GM23338 (cell line): ENCODE data around the gene RAPGEFL1.

Source experiments
- EZH2 ChIP-seq: fragments of 200-600 bp; sonication (generic); IDR thresholded peaks from one replicate; pipeline ENCODE4 v1.8.0; 2017; ENCODE audit warnings: antibody characterized with exemption, mild to moderate bottlenecking, low read depth; ENCODE audit not compliant: unreplicated experiment
- ZNF331 ChIP-seq: fragments of 250-450 bp; sonication (Bioruptor Pico); IDR thresholded peaks from 2 replicates; pipeline ENCODE4 v1.5.0; 2020; ENCODE audit warnings: low read depth, mild to moderate bottlenecking, moderate library complexity
- TF ChIP-seq, protein P1 (sequence below): IDR thresholded peaks from one replicate; pipeline ENCODE4 v1.6.1; 2018; ENCODE audit warnings: antibody characterized with exemption; ENCODE audit not compliant: unreplicated experiment
- TF ChIP-seq, protein P2 (sequence below), 2 experiments: fragments of 200-600 bp in 1 of 2; sonication (generic) in 1 of 2; conservative IDR thresholded peaks; 2 replicates each; pipeline versions ENCODE4 v1.5.1 to v1.6.1; 2016 to 2017; ENCODE audit warnings: antibody characterized with exemption in 2 of 2, low read depth in 2 of 2, mild to moderate bottlenecking in 2 of 2, moderate library complexity in 1 of 2

DNA sequence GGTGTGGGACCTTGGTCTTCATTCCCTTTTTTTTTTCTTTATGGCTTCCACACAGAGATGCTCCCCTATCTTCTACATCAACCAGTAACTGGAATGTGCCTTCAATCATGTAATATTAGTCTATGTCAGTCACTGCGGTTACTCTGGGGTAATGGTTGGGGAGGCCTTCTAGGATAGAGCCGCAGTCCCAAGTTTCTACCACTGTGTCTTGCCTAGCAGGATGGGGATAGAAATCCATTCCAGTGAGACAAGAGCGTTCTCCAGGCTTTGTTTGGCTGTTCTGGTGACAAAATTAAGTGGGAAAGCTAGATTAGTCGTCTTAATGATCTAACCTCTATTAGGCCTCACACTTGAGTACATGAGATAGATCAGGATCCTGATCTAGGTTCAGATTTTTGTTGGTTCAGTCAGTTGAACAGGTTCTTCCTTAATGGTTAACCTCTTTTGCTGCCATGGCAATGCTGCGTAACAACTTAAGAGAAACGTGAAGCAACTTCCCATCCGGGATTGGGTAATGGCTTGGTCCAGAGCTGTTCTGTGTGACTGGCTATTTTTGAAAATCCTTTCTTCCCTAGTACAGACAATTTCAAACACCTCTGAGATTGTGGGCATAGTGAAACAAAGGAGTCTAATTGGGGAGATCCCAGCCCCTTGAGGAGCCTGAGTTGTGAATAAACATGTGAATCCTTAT is 46.8 kb upstream of the RAPGEFL1 start:
- TF ChIP-seq, protein P1, sequence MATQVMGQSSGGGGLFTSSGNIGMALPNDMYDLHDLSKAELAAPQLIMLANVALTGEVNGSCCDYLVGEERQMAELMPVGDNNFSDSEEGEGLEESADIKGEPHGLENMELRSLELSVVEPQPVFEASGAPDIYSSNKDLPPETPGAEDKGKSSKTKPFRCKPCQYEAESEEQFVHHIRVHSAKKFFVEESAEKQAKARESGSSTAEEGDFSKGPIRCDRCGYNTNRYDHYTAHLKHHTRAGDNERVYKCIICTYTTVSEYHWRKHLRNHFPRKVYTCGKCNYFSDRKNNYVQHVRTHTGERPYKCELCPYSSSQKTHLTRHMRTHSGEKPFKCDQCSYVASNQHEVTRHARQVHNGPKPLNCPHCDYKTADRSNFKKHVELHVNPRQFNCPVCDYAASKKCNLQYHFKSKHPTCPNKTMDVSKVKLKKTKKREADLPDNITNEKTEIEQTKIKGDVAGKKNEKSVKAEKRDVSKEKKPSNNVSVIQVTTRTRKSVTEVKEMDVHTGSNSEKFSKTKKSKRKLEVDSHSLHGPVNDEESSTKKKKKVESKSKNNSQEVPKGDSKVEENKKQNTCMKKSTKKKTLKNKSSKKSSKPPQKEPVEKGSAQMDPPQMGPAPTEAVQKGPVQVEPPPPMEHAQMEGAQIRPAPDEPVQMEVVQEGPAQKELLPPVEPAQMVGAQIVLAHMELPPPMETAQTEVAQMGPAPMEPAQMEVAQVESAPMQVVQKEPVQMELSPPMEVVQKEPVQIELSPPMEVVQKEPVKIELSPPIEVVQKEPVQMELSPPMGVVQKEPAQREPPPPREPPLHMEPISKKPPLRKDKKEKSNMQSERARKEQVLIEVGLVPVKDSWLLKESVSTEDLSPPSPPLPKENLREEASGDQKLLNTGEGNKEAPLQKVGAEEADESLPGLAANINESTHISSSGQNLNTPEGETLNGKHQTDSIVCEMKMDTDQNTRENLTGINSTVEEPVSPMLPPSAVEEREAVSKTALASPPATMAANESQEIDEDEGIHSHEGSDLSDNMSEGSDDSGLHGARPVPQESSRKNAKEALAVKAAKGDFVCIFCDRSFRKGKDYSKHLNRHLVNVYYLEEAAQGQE, result no peak
- TF ChIP-seq, protein P2, sequence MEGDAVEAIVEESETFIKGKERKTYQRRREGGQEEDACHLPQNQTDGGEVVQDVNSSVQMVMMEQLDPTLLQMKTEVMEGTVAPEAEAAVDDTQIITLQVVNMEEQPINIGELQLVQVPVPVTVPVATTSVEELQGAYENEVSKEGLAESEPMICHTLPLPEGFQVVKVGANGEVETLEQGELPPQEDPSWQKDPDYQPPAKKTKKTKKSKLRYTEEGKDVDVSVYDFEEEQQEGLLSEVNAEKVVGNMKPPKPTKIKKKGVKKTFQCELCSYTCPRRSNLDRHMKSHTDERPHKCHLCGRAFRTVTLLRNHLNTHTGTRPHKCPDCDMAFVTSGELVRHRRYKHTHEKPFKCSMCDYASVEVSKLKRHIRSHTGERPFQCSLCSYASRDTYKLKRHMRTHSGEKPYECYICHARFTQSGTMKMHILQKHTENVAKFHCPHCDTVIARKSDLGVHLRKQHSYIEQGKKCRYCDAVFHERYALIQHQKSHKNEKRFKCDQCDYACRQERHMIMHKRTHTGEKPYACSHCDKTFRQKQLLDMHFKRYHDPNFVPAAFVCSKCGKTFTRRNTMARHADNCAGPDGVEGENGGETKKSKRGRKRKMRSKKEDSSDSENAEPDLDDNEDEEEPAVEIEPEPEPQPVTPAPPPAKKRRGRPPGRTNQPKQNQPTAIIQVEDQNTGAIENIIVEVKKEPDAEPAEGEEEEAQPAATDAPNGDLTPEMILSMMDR (conservative IDR thresholded peaks at IDR 0.05; ENCODE audit: low read depth in 2 of 2), result no peak
- no peak for TF ChIP-seq EZH2
- no peak for TF ChIP-seq ZNF331
